Left lung (tissue), 10 donors: ENCODE results near the gene M1AP. TPM values are rescaled to one million over a fixed set of nuclear protein-coding genes. Genes with fewer than 3 reads are reported as not detected.

Source experiments
- ATAC-seq: fragments of 200-7000 bp; cut with Tn5 transposase; one replicate; pipeline ENCODE4 v1.9.1; 2020; ENCODE audit warnings: moderate library complexity
- DNase-seq, 4 donors: peaks; one replicate each; pipeline ENCODE4 v3.0.0-alpha.2; 2013 to 2020
- H3K27ac ChIP-seq, 2 donors: fragments of 200-600 bp; sonication (generic) in 1 of 2; one replicate each; pipeline versions ENCODE4 v1.5.0 to v1.8.0; 2020 to 2021
- H3K27me3 ChIP-seq, 2 donors: fragments of 200-600 bp; sonication (generic) in 1 of 2; one replicate each; pipeline versions ENCODE4 v1.5.0 to v1.8.0; 2020 to 2021
- H3K36me3 ChIP-seq, 2 donors: fragments of 200-600 bp; sonication (generic) in 1 of 2; one replicate each; pipeline versions ENCODE4 v1.5.0 to v1.8.0; 2020 to 2021
- H3K4me1 ChIP-seq, 2 donors: fragments of 200-600 bp; one replicate each; pipeline ENCODE4 v1.8.0; 2021
- H3K4me3 ChIP-seq, 2 donors: fragments of 200-600 bp; sonication (generic) in 1 of 2; one replicate each; pipeline versions ENCODE4 v1.5.0 to v1.8.0; 2020 to 2021; ENCODE audit warnings: mild to moderate bottlenecking in 1 of 2
- H3K9me3 ChIP-seq, 2 donors: fragments of 200-600 bp; sonication (generic) in 1 of 2; one replicate each; pipeline versions ENCODE4 v1.5.0 to v1.8.0; 2020 to 2021
- CTCF ChIP-seq, 2 donors: fragments of 200-600 bp; sonication (generic) in 1 of 2; IDR thresholded peaks; one replicate each; pipeline versions ENCODE4 v1.5.0 to v1.8.0; 2021; ENCODE audit warnings: antibody characterized with exemption in 2 of 2
- intact Hi-C, 2 donors: fragments of 100-400 bp; cut with DNase I; formaldehyde crosslinking; loops; one replicate each; pipeline versions ENCODE4 v1.11.2 to v1.14.2; 2022
- polyA plus RNA-seq, 6 donors: library from polyadenylated mRNA; unstranded; fragments of 120-200 nt; gene quantifications; one replicate each; pipeline ENCODE4 v1.2.1, GENCODE V29; 2013; ENCODE audit not compliant: insufficient read length in 6 of 6
- total RNA-seq, 2 donors: library from RNA; stranded (reverse); fragmentation: NEBNext Ultra II Directional; extraction: Animal tissue kit (Norgen Biotek cat#: 25700); gene quantifications; one replicate each; pipeline ENCODE4 v1.2.1, GENCODE V29; 2021
- donor health status: DM: no; HTN: yes; CAD: no.
- donor health status: DM: no; HTN: no; CAD: no.

Gene M1AP
- total and polyA plus RNA-seq, 8 donors = 0.14 to 1.1 (median 0.36) TPM

GRCh38 chr2:74513605-74514367, 134.3 kb downstream of the M1AP start:
- Histone ChIP-seq H3K4me3 (no peak overlapping the region), H3K27ac (no peak overlapping the region), H3K36me3 (no peaks in the 10 kb centered on the region), H3K9me3 (no peaks in the 10 kb centered on the region), H3K4me1 (peaks cover 11 to 35% of the 10 kb centered on the region in 2 donors), H3K27me3 (peaks cover 95 to 100% of the 10 kb centered on the region in 2 donors)
- ATAC-seq (no peak), DNase-seq (no peak)
- no peak for TF ChIP-seq CTCF (IDR thresholded peaks at IDR 0.05)
- intact Hi-C loops = no loop called here

GRCh38 chr2:74512744-74513604, 135.2 kb downstream of the M1AP start:
- DNase-seq = no peak
- ATAC-seq = no peak
- Histone ChIP-seq H3K9me3 (no peaks in the 10 kb centered on the region), H3K4me3 (no peak overlapping the region), H3K27me3 (peaks cover 91 to 100% of the 10 kb centered on the region in 2 donors), H3K4me1 (peaks cover 17 to 40% of the 10 kb centered on the region in 2 donors), H3K27ac (no peak overlapping the region), H3K36me3 (no peaks in the 10 kb centered on the region)
- intact Hi-C loops = no loop called here
- no peak for TF ChIP-seq CTCF (IDR thresholded peaks at IDR 0.05)

- Histone ChIP-seq H3K4me1 (peaks cover 16 to 42% of the 10 kb centered on the region in 2 donors), H3K9me3 (no peaks in the 10 kb centered on the region), H3K36me3 (peaks cover 0 to under 1% of the 10 kb centered on the region in 2 donors), H3K27ac (no peak overlapping the region), H3K27me3 (peaks cover 75 to 83% of the 10 kb centered on the region in 2 donors), H3K4me3 (no peak overlapping the region)
- TF ChIP-seq CTCF (IDR thresholded peaks at IDR 0.05) = no peak
- DNase-seq (no peak), ATAC-seq (no peak)
- intact Hi-C loops = no loop called here
These were observed 136.8 kb downstream of the M1AP start for GRCh38 chr2:74511104-74511989.

- Histone ChIP-seq H3K27me3 (peaks cover 64 to 73% of the 10 kb centered on the region in 2 donors), H3K36me3 (peaks cover 0 to 12% of the 10 kb centered on the region in 2 donors)
These were observed 137.9 kb downstream of the M1AP start for GRCh38 chr2:74510272-74510671.

More at GRCh38 chr2:74510272-74510671, 137.9 kb downstream of the M1AP start:
- H3K9me3 ChIP-seq = no peaks in the 10 kb centered on the region
- H3K4me1 ChIP-seq = peaks cover 21 to 42% of the 10 kb centered on the region in 2 donors
- no peak for TF ChIP-seq CTCF (IDR thresholded peaks at IDR 0.05)
- DNase-seq = no peak
- intact Hi-C loops = no loop called here
- H3K4me3 ChIP-seq = no peak overlapping the region
- H3K27ac ChIP-seq = no peak overlapping the region
- ATAC-seq = no peak
